ENCODE data around the gene DTNB.
"Not testable (repeated sequence)": the region's sequence is repeated elsewhere in the genome, so short reads cannot be mapped to it uniquely, and the experiment has no call there.

DTNB gene

DNA sequence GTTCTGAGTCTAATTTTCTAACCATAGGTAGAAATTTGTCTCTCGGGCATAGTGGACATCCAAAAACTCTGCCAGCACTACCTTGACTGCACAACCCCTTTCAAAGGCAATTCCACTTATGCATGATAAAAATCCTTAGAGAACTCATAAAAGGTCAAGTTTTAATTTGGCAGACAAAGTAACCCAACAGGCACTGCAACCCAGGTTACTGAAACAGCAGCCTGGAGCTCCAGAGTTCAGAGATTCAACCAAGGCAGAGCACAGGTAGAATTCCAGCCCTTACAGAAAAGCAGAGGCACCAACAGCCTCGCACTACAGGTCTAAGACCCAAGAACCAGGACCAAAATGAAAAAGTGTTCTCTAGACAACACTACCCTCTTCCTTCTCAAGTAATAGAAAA, 1.8 kb downstream of the DTNB start:
- no peak overlapping the region for H3K4me3 ChIP-seq (ENCODE audit: low read depth, low read length)
- no peak for DNase-seq (ENCODE audit: low read depth)
- TF ChIP-seq, protein P1, sequence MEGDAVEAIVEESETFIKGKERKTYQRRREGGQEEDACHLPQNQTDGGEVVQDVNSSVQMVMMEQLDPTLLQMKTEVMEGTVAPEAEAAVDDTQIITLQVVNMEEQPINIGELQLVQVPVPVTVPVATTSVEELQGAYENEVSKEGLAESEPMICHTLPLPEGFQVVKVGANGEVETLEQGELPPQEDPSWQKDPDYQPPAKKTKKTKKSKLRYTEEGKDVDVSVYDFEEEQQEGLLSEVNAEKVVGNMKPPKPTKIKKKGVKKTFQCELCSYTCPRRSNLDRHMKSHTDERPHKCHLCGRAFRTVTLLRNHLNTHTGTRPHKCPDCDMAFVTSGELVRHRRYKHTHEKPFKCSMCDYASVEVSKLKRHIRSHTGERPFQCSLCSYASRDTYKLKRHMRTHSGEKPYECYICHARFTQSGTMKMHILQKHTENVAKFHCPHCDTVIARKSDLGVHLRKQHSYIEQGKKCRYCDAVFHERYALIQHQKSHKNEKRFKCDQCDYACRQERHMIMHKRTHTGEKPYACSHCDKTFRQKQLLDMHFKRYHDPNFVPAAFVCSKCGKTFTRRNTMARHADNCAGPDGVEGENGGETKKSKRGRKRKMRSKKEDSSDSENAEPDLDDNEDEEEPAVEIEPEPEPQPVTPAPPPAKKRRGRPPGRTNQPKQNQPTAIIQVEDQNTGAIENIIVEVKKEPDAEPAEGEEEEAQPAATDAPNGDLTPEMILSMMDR (IDR thresholded peaks at IDR 0.05; ENCODE audit: low read depth, low read length, missing control alignments), result no peak
- in situ Hi-C loops (cut with HindIII; ENCODE audit: low sequenced_read_pairs), result no loop called here

DNA sequence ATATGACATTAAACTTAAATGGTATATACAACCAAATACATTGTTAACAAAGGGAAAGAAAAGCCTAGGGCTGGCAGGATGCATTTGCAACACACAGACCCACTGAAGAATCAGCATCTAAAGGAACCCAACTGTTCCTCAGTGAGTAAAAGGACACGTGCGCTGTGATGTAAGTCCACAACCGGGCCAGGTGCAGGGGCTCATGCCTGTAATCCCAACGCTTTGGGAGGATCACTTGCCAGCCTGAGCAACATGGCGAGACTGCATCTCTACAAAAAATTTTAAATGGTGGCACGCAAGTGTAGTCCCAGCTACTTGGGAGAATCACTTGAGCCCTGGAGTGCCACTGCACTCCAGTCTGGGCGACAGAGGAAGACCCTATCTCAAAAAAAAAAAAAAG, 3.9 kb downstream of the DTNB start:
- no peak overlapping the region for H3K4me3 ChIP-seq (ENCODE audit: low read depth, low read length)
- in situ Hi-C loops (cut with HindIII; ENCODE audit: low sequenced_read_pairs), result no loop called here
- TF ChIP-seq, protein P1 (IDR thresholded peaks at IDR 0.05; ENCODE audit: low read depth, low read length, missing control alignments), result no peak
- no peak for DNase-seq (ENCODE audit: low read depth)

DNA sequence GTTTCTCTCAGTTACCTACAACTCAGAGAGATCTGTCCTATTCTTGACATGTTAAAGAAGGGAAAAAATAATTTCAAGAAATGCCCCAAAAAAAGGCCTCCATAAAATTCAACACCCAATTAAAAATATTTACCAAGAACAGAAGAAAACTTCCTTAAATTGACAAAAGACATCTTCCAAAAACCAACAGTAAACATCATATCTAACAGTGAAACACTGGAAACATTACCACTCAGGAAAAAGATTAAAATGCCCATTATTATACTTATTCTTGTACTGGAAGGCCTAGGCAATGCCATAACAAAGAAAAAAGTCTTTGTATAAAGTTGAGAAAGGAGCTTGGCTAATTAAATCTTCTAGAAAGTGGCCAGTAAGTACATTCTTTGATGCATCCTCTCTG, 7.2 kb downstream of the DTNB start:
- DNase-seq (ENCODE audit: low read depth), result no peak
- TF ChIP-seq, protein P1 (IDR thresholded peaks at IDR 0.05; ENCODE audit: low read depth, low read length, missing control alignments), result no peak
- H3K4me3 ChIP-seq (ENCODE audit: low read depth, low read length), result no peak overlapping the region
- in situ Hi-C loops (cut with HindIII; ENCODE audit: low sequenced_read_pairs), result no loop called here

DNA sequence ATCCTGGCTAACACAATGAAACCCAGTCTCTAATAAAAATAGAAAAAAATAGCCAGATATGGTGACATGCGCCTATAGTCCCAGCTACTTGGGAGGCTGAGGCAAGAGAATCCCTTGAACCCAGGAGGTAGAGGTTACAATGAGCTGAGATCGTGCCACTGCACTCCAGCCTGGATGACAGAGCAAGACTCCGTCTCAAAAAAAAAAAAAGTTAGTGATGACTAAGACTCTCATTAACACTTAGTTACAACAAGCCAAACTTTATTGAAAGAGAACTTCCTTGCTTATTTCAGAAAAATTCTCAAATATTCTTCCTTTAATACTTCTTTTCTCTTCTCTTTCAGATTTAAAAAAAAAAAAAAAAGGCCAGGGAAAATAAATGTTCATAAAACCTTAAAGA, 7.9 kb downstream of the DTNB start:
- DNase-seq (ENCODE audit: low read depth); H3K4me3 ChIP-seq (ENCODE audit: low read depth, low read length); in situ Hi-C loops (cut with HindIII; ENCODE audit: low sequenced_read_pairs): not testable (repeated sequence)

DNA sequence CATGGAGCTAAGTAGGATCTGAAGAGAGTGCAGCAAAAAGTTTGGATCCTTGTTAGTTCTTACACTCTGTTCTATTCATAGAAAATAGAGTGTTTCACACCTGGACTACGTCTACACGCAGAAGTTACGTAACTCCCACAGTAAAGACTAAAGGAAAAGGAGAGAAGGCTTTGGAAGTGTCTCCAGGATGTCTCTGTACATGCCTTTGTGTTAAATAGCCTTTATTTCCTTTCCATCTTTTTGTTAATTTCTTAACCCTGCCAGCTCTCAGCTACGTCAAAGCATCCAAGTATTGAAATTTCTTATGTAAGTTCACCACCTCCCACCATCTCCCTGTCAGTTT, 8.4 kb downstream of the DTNB start:
- TF ChIP-seq, protein P1 (IDR thresholded peaks at IDR 0.05; ENCODE audit: low read depth, low read length, missing control alignments), result no peak
- in situ Hi-C loops (cut with HindIII; ENCODE audit: low sequenced_read_pairs), result no loop called here
- no peak for DNase-seq (ENCODE audit: low read depth)
- no peak overlapping the region for H3K4me3 ChIP-seq (ENCODE audit: low read depth, low read length)

DNA sequence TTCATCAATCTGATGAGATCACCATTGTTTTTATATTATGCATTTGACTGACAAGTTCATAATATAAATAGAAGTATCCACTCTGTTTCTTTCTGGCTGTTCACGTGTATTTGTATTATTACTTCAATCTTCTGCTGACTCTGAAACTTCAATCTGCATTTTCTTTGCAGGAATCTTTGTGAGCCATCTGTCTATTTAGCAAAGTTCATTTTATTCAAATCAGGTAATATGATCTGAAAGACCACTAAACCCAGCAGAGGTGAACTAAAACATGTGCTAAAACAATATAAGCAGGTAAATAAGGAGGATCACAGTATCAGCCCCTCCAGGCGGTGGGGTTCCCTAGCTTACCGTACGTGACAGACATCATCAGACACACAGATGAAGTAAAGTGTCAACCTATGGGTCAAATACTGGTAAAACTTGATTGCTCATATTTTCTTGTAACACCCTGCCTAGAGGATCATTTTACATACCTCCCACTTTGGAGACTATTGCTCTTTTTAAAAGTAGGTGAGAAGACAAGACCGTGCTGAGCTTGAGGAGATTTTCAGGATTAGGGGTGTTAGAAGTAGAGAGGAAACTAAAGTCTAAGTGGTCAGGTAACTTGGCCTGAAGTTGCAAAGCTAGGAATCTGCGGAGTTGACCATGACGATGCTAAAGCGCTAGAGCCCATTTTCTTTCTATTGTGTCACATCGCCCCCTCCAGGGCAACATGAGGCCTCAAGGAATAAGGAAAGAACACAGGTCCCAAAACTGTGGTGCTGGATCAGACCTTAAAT, 9.0 kb downstream of the DTNB start:
- peak; percentile 53 for DNase-seq (ENCODE audit: low read depth)
- no peak overlapping the region for H3K4me3 ChIP-seq (ENCODE audit: low read depth, low read length)
- TF ChIP-seq, protein P1 (IDR thresholded peaks at IDR 0.05; ENCODE audit: low read depth, low read length, missing control alignments), result peak; percentile 81
- in situ Hi-C loops (cut with HindIII; ENCODE audit: low sequenced_read_pairs), result no loop called here

- no peak overlapping the region for H3K4me3 ChIP-seq (ENCODE audit: low read depth, low read length)
- TF ChIP-seq, protein P1 (IDR thresholded peaks at IDR 0.05; ENCODE audit: low read depth, low read length, missing control alignments), result no peak
- DNase-seq (ENCODE audit: low read depth), result no peak
- in situ Hi-C loops (cut with HindIII; ENCODE audit: low sequenced_read_pairs), result no loop called here
Observed at GRCh38 chr2:25655316-25655715, 18.1 kb downstream of the DTNB start.
